NB4 (cell line): ENCODE data around the gene ZFPM1.

Source experiments
- CTCF ChIP-seq: IDR thresholded peaks from one replicate; pipeline ENCODE4 v1.5.1; 2012; ENCODE audit warnings: low read depth, low read length
- MAX ChIP-seq: IDR thresholded peaks from 2 replicates; pipeline ENCODE4 v1.6.1; 2011; ENCODE audit warnings: low read depth, low read length
- POLR2A ChIP-seq: IDR thresholded peaks from 2 replicates; pipeline ENCODE4 v1.6.1; 2011; ENCODE audit warnings: mild to moderate bottlenecking; ENCODE audit not compliant: insufficient read length; ENCODE audit errors: extremely low read depth

- TF ChIP-seq POLR2A (no peak), CTCF (no peak), MAX (no peak)
Measured at GRCh38 chr16:88415713-88416323, 37.3 kb upstream of the ZFPM1 start.
